HepG2 (cell line): ENCODE measurements around the gene DNASE1L2. TPM values are rescaled to one million over a fixed set of nuclear protein-coding genes. Genes with fewer than 3 reads are reported as not detected.

Source experiments
- ATAC-seq: fragments of 200-7000 bp; cut with Tn5 transposase; 3 replicates; pipeline ENCODE4 v1.9.1; 2020; ENCODE audit warnings: mild to moderate bottlenecking, moderate library complexity
- BruUV-seq: library from RNA; stranded (reverse); fragments of 400-500 nt; replicated peaks from 2 replicates; lab custom pipeline; 2021; lab: Mats Ljungman, UMichigan
- CTCF ChIA-PET: fragments of 300-600 bp; formaldehyde crosslinking; extraction: SDS; loops from one replicate; lab custom pipeline; 2021; ENCODE audit warnings: low total read pairs, inconsistent platforms, low intra/inter-chr PET ratio; lab: Yijun Ruan, JAX
- POLR2A ChIA-PET: fragments of 350-600 bp; sonication (Branson Sonifier 250); formaldehyde crosslinking; loops from one replicate; lab custom pipeline; 2020; ENCODE audit warnings: antibody characterized with exemption, inconsistent platforms; lab: Yijun Ruan, JAX
- DNase-seq: peaks from one replicate; pipeline ENCODE4 v3.0.0-alpha.2; 2015; ENCODE audit warnings: low spot score
- FAIRE-seq: peaks from 3 replicates; lab custom pipeline; 2011; peaks lifted over from hg19 to GRCh38; lab: Jason Lieb, UNC
- H2AFZ ChIP-seq: one replicate; pipeline ENCODE4 v1.6.1; 2011; ENCODE audit warnings: low read length, inconsistent platforms
- H3K27ac ChIP-seq: fragments of 300-600 bp; 3 replicates; pipeline ENCODE4 v1.8.0; 2011; ENCODE audit warnings: mixed run types, mild to moderate bottlenecking, mixed read lengths, low read length, inconsistent platforms; ENCODE audit not compliant: insufficient read depth; ENCODE audit errors: extremely low read length
- H3K27me3 ChIP-seq, 2 experiments: fragments of 200-600 bp in 1 of 2; 2 replicates in 1 of 2; 3 replicates in 1 of 2; pipeline versions ENCODE4 v1.6.0 to v1.8.0; 2011; ENCODE audit warnings: low read length in 2 of 2, mild to moderate bottlenecking in 2 of 2, moderate library complexity in 2 of 2, inconsistent platforms in 1 of 2; ENCODE audit not compliant: insufficient read depth in 2 of 2, control insufficient read depth in 1 of 2
- H3K36me3 ChIP-seq, 2 experiments: fragments of 200-600 bp in 1 of 2; replicated peaks in 1 of 2; 2 replicates in 1 of 2; 3 replicates in 1 of 2; pipeline versions ENCODE4 v1.5.1 to v1.8.0; 2011; ENCODE audit warnings: low read length in 2 of 2, inconsistent platforms in 1 of 2; ENCODE audit not compliant: insufficient read depth in 2 of 2, control insufficient read depth in 1 of 2
- H3K4me1 ChIP-seq: 2 replicates; pipeline ENCODE4 v1.5.1; 2012; ENCODE audit warnings: low read length, inconsistent platforms; ENCODE audit not compliant: insufficient read depth
- H3K4me2 ChIP-seq: 2 replicates; pipeline ENCODE4 v1.6.0; 2011; ENCODE audit warnings: low read depth, low read length, inconsistent platforms
- H3K4me3 ChIP-seq, 3 experiments: fragments of 200-600 bp in 1 of 3; sonication (generic), shearing (Covaris generic) in 1 of 3; replicated peaks in 1 of 3; 2 replicates each; pipeline ENCODE4 v1.5.1; 2011 to 2016; ENCODE audit warnings: low read length in 3 of 3, inconsistent platforms in 2 of 3, low read depth in 2 of 3, mild to moderate bottlenecking in 2 of 3, control low read depth in 1 of 3, mixed read lengths in 1 of 3; ENCODE audit not compliant: insufficient read depth in 1 of 3
- H3K79me2 ChIP-seq: one replicate; pipeline ENCODE4 v1.6.1; 2011; ENCODE audit warnings: low read length, inconsistent platforms; ENCODE audit not compliant: insufficient read depth
- H3K9ac ChIP-seq: 2 replicates; pipeline ENCODE4 v1.6.0; 2011; ENCODE audit warnings: mild to moderate bottlenecking, low read depth, low read length, inconsistent platforms; ENCODE audit not compliant: insufficient read depth
- H3K9me3 ChIP-seq: 2 replicates; pipeline ENCODE4 v1.5.1; 2012; ENCODE audit warnings: mild to moderate bottlenecking, low read length
- H4K20me1 ChIP-seq: 2 replicates; pipeline ENCODE4 v1.6.0; 2011; ENCODE audit warnings: inconsistent platforms, mild to moderate bottlenecking, low read length, moderate library complexity; ENCODE audit not compliant: insufficient read depth
- AGO2 ChIP-seq: fragments of 200-400 bp; formaldehyde crosslinking; optimal IDR thresholded peaks from 2 replicates; pipeline ENCODE3; 2017; ENCODE audit warnings: mild to moderate bottlenecking, low read depth, low read length, moderate library complexity
- GFI1 ChIP-seq: sonication (generic); formaldehyde crosslinking; IDR thresholded peaks from 2 replicates; pipeline ENCODE4 v1.5.0; 2020; ENCODE audit warnings: missing genetic modification reagents, mild to moderate bottlenecking, borderline replicate concordance
- KDM2A ChIP-seq: sonication (generic); formaldehyde crosslinking; IDR thresholded peaks from 2 replicates; pipeline ENCODE4 v1.4.0; 2020; ENCODE audit warnings: low read depth, missing genetic modification reagents, borderline replicate concordance
- SIN3B ChIP-seq: fragments of 150-350 bp; IDR thresholded peaks from 2 replicates; pipeline ENCODE4 v1.6.1; 2014; ENCODE audit warnings: low read length
- UBTF ChIP-seq: sonication (generic); formaldehyde crosslinking; IDR thresholded peaks from 2 replicates; pipeline ENCODE4 v1.4.0; 2020; ENCODE audit warnings: mild to moderate bottlenecking, missing genetic modification reagents
- ZHX1 ChIP-seq: sonication (generic); formaldehyde crosslinking; IDR thresholded peaks from 2 replicates; pipeline ENCODE4 v1.8.1; 2022; ENCODE audit warnings: low read depth, mild to moderate bottlenecking, missing genetic modification reagents
- ZNF639 ChIP-seq: conservative IDR thresholded peaks from 2 replicates; pipeline ENCODE4 v1.6.1; 2018; ENCODE audit warnings: missing genetic modification reagents
- ZNF724P ChIP-seq: sonication (generic); formaldehyde crosslinking; IDR thresholded peaks from 2 replicates; pipeline ENCODE4 v1.8.0; 2022; ENCODE audit warnings: missing genetic modification reagents, borderline replicate concordance
- whole genome bisulfite sequencing: methylation state at CpG from one replicate; pipeline ENCODE4 v1.1.6; 2017; ENCODE audit warnings: low lambda C conversion rate; 5-methylcytosine and 5-hydroxymethylcytosine counted together
- in situ Hi-C: cut with HindIII; loops from 2 replicates; pipeline ENCODE4 v1.10.0; 2017; ENCODE audit warnings: low pct_unique_long_range_greater_than_20kb; ENCODE audit not compliant: extremely low pct_ligation_motif_present
- intact Hi-C: fragments of 100-400 bp; cut with micrococcal nuclease; formaldehyde crosslinking; loops from one replicate; pipeline ENCODE4 v1.10.0; 2022; ENCODE audit not compliant: unreplicated experiment
- polyA plus RNA-seq, 8 experiments: library from polyadenylated mRNA; depleted of rRNA in 3 of 8; stranded (reverse) in 7 of 8; unstranded in 1 of 8; fragments of >200 nt; fragmentation: Illumina TruSeq in 4 of 8; extraction: Trizol in 4 of 8; gene quantifications; 2 replicates each; pipeline versions ENCODE4 v1.2.1 to v1.2.3, GENCODE V29; 2011 to 2016; ENCODE audit warnings: low read depth in 4 of 8, missing spikeins in 1 of 8, mixed read lengths in 1 of 8; ENCODE audit not compliant: insufficient read depth in 1 of 8
- total RNA-seq, 5 experiments: library from RNA; depleted of rRNA; stranded (reverse); fragments of >200 nt; fragmentation: Illumina TruSeq; extraction: Trizol; gene quantifications; 2 replicates each; pipeline ENCODE4 v1.2.3, GENCODE V29; 2016; ENCODE audit warnings: low read depth in 1 of 5
- TF ChIP-seq, protein P1 (sequence below): sonication (generic); formaldehyde crosslinking; IDR thresholded peaks from 2 replicates; pipeline ENCODE4 v1.5.0; 2020; ENCODE audit warnings: missing genetic modification reagents

The DNASE1L2 gene
- total and polyA plus RNA-seq, 2 of the 13 experiments (the other 11 are each of a cell fraction or from before 2014, with no cell fraction given), result 0.44 to 0.50 TPM

DNA sequence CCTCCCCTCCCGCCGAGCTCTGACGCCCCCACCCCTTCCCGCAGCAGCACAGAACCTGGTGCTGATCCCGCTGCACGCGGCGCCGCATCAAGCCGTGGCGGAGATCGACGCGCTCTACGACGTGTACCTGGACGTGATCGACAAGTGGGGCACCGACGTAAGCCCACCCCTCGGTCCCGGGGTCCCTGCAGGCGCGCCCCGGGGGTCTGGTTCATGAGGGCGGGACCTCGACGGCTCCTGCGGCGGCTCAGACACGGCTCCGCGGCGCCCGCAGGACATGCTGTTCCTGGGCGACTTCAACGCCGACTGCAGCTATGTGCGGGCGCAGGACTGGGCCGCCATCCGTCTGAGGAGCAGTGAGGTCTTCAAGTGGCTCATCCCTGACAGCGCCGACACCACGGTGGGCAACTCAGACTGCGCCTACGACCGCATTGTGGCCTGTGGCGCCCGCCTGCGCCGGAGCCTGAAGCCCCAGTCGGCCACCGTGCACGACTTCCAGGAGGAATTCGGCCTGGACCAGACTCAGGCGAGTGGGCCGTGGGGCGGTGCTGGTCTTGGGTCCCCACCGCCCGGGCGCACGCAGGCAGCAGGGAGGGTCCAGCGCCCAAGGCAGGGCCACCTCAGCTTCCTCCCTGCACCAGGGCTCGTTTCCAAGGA is 1.4 kb downstream of the DNASE1L2 start:
- H4K20me1 ChIP-seq, result 0 out of 2 replicates have a peak, but pooled peaks cover 2% of the 10 kb centered on the region
- H3K9ac ChIP-seq, result no peak overlapping the region
- H3K36me3 ChIP-seq, result peaks cover 3 to 13% of the 10 kb centered on the region in 2 experiments; a peak in 4 of 5 replicates
- H3K27ac ChIP-seq, result no peak overlapping the region
- 84% methylated on average over 31 of the region's 65 CpGs for WGBS
- in situ Hi-C loops (no loop called here), intact Hi-C loops (no loop called here)
- CTCF ChIA-PET, result no interaction called here
- FAIRE-seq (no peak), DNase-seq (no peak), ATAC-seq (no peak; the same call in 2 of the 3 replicates)
- H2AFZ ChIP-seq, result no peak overlapping the region
- no peaks in the 10 kb centered on the region for H3K27me3 ChIP-seq
- no peaks in the 10 kb centered on the region for H3K79me2 ChIP-seq
- H3K4me3 ChIP-seq, result no peak overlapping the region
- no TSS peak for BruUV-seq
- H3K9me3 ChIP-seq, result no peaks in the 10 kb centered on the region
- POLR2A ChIA-PET, result interaction anchor here (1.9 to 3.5 kb wide), 2 partner anchors 11 to 13 kb away, joined by 11 to 16 read pairs; partner anchors contain the start of gene ECI1
- H3K4me1 ChIP-seq, result peaks cover 31% of the 10 kb centered on the region
- H3K4me2 ChIP-seq, result no peak overlapping the region
- TF ChIP-seq UBTF, result no peak
- no peak for TF ChIP-seq KDM2A (CRISPR knock-in tag)
- TF ChIP-seq GFI1 (CRISPR knock-in tag), result no peak
- no peak for TF ChIP-seq ZNF639 (CRISPR knock-in tag)
- 0 out of 2 replicates have a peak, but pooled peaks have one; percentile 52 for TF ChIP-seq ZHX1 (CRISPR knock-in tag)
- TF ChIP-seq, protein P1, sequence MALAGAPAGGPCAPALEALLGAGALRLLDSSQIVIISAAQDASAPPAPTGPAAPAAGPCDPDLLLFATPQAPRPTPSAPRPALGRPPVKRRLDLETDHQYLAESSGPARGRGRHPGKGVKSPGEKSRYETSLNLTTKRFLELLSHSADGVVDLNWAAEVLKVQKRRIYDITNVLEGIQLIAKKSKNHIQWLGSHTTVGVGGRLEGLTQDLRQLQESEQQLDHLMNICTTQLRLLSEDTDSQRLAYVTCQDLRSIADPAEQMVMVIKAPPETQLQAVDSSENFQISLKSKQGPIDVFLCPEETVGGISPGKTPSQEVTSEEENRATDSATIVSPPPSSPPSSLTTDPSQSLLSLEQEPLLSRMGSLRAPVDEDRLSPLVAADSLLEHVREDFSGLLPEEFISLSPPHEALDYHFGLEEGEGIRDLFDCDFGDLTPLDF (CRISPR knock-in tag), result no peak
- no peak for TF ChIP-seq SIN3B
- TF ChIP-seq ZNF724P, result no peak
- TF ChIP-seq AGO2, result peak; percentile 77
